ENCODE results near the gene UROS.

UROS gene

DNA sequence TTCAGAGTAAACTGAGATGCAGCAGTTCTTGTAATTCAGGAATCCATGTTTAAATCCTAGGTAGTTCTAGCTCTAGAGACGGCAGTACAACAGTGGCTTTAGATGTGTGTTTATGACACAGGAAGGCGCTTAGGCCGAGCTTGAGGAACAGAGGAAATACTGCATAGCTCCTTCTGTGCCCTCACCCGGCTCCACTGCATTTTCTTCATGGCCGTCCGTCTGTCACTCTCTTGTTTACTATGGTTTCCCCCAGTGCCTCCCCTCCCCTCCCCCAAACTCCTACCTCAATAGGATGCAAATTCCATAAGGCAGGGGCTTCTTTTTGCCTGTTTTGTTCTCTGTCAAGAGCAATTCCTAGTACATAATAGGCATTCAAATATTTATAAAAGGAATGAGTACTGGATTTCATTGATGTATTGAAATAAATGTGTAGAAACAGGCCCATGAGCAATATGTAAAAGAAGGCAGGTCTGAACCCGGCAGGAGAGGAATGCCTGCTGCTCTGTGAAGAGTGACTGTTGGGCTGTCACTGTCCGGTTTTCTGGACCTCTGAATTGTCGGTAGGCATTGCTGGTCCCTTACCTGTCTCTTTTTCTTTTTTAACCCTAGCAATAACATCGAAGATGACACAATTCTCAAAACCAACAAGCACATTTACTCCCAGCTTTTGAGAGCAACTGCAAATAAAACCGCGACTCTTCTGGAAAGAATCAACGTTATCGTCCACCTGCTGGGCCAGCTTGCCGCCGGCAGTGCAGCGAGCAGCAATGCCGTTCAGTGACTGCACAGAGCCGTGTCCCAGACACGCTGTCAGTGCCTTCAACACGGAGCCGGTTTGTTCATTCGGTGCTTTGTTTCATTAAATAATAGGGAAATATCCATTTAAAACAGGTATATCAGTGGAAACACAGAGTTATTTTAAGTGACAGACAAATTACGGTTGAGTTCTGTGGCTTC is 60.1 kb downstream of the UROS start:
- no peak for DNase-seq (ENCODE audit: low read depth)

DNA sequence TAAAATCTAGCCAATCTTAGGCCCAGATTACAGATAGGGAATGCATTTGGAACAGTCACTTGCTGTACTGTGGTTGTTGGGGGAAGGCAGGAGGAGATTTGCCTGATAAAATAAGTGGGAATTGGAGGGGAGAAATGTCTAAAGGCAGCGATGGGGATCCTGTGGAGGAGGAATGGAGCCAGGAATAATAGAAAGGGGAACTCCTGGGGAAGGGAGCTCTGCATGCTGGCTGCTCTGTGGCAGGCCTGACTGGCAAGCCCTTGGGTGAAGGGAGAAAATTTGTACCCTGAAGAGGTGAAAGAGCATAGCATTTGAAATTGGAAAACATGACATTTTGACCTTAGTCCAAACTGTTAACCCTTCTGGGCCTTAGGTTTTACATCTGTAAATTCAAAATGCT is 61.1 kb downstream of the UROS start:
- no peak for DNase-seq (ENCODE audit: low read depth)

DNA sequence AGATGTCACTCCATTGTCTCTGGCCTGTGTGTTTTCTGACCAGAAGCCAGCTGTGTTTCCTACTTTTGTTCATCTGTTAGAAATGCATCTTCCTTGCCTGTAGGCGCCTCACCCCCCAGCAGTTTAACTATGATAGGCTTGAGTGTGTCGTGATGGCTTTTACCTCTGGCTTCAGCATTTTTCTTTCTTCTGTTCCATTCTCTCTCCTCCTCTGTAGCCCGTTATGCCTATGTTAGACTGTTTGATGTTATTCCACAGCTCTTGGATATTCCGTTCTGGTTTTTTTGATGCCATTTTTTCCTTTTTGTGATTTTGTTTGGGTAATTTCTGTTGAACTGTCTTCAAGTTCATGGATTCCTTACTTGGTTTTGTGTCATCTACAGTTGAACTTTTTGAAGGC is 65.3 kb downstream of the UROS start:
- DNase-seq (ENCODE audit: low read depth), result no peak

DNA sequence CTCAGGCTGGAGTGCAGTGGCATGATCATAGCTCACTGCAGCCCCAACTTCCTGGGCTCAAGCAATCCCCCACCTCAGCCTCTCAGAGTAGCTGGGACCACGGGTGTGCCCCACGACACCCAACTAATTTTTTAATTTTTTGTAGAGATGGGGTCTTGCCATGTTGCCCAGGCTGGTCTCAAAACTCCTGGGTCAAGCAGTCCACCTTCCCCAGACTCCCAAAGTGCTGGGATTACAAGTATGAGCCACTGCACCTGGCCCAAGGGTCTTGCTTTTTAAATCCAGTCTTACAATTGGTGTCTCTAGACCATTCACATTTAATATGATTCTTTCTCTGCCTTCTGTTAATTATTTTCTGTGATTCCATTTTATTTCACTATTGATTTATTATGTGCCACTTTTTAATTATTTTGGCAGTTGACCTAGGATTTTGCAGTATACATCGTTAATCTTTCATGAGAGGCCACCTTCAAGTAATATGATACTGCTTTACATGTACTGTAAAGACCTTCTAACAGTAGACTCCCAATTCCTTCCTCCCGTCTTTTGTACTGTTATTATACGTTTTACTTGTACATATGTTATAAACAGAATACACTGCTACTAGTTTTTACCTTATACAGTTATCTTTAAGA is 66.1 kb downstream of the UROS start:
- no peak for DNase-seq (ENCODE audit: low read depth)

DNA sequence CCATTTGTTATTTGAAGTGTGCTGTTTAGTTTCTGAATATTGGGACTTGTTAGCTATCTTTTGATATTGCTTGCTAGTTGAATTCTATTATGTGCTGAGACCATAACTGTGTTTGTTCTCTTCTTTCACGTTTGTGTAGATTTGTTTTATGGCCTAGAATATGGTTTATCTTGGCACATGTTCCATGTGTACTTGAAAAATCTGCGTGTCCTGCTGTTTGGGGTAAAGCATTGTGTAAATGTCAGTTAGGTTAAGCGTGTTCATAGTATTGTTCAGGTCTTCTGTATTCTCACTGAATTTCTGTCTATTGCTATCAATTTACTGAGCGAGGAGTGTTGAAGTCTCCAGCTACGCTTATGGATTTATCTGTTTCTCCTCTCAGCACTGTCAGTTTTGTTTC is 66.9 kb downstream of the UROS start:
- no peak for DNase-seq (ENCODE audit: low read depth)

DNA sequence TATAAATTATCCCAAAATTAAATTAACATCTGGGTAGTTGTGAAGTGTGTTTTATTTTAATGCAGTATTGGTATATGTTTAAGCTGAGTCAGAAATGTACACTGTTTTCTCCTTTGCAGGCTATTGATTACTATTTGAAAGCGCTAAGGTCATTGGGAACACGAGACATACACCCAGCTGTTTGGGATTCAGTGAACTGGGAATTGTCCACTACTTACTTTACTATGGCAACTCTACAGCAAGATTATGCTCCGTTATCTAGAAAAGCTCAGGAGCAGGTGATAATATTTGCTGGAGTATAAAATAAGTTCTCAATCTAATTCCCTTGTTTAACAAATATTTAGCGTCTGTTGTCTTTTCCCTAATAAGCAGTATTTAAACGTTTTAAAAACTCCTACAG is 75.6 kb downstream of the UROS start:
- no peak for DNase-seq (ENCODE audit: low read depth)

DNA sequence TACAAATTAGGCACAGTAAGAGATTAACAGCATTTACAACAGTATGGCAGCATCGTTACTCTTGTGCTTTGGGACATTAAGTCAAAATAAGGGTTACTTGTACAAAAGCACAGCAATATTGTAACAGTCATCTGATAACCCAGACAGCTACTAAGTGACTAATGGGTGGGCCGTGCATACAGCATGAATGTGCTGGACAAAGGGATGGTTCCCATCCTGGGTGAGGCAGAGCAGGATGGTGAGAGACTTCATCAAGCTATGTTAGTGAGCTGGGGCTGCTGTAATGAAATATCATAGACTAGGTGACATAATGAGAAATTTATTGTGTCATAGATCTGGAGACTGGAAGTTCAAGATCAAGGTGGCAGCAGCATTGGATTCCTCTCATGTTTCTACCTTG is 78.1 kb downstream of the UROS start:
- DNase-seq (ENCODE audit: low read depth), result no peak

DNA sequence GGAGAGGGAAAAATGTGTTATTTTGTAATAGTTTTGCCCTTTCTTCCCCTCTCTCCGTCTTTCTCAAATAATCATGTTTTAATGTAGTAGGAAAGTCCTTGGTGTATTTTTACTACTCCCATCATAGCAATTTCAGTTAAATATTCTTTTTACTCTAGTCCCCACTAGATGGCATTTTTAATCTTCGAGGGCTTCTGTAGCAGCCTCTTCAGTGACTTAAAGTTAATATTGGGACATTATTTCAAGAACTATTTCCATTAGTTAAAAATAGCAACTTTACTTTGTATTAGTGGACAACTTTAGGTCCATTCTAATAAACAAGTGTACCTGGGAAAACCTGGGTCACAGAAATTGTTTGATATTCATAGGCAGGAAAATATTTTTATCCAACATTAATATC is 80.6 kb downstream of the UROS start:
- no peak for DNase-seq (ENCODE audit: low read depth)

DNA sequence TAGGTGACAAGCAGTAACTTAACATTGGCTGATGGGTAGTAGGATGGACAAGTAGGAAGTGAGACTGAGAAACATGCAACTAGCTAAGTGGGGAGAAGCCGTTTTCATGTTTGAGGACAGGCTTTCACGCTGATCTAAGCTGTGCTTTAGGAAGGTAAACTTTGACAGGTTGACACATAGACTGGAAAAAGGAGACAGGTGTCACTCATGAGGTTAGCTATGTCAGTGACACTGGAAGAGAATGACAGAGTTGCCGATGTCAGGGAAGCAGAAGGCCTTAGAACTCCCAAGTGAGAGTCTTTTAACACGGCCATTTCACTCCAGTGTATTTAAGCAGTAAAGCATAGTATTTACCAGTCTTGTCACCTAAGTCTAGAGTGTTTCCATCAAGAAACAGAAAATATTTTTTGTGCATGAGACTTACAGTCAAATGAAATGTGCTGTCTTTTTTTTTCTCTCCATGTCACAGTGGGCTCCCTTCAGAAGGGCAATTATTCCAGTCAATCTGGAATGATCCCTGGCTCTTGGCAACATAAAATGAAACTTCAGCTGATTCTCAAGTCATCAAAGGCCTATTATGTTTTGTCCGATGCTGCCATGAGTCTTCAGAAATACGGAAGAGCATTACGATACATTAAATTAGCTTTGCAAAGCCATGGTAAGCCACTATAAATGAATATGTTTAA is 82.9 kb downstream of the UROS start:
- no peak for DNase-seq (ENCODE audit: low read depth)
